Left ventricle myocardium inferior (tissue), 1 donor: Measurements from ENCODE around the gene ADAMTS8. TPM values are rescaled to one million over a fixed set of nuclear protein-coding genes. Genes with fewer than 3 reads are reported as not detected.

Experiments used
- DNase-seq: peaks from one replicate; pipeline ENCODE4 v3.0.0-alpha.2; 2020
- H3K27ac ChIP-seq: fragments of 200-600 bp; replicated peaks from 2 replicates; pipeline ENCODE4 v1.8.0; 2021
- H3K27me3 ChIP-seq: fragments of 200-600 bp; 2 replicates; pipeline ENCODE4 v1.8.0; 2021; ENCODE audit warnings: low read depth
- H3K36me3 ChIP-seq: fragments of 200-600 bp; 2 replicates; pipeline ENCODE4 v1.8.0; 2021
- H3K4me1 ChIP-seq: fragments of 200-600 bp; 2 replicates; pipeline ENCODE4 v1.8.0; 2021
- H3K4me3 ChIP-seq: fragments of 200-600 bp; 2 replicates; pipeline ENCODE4 v1.8.0; 2021; ENCODE audit warnings: mild to moderate bottlenecking, moderate library complexity
- H3K9me3 ChIP-seq: fragments of 200-600 bp; replicated peaks from 2 replicates; pipeline ENCODE4 v1.8.0; 2021
- intact Hi-C: fragments of 100-400 bp; cut with micrococcal nuclease; formaldehyde crosslinking; loops from one replicate; pipeline ENCODE4 v1.11.0; 2022
- total RNA-seq: library from RNA; stranded (reverse); fragmentation: NEBNext Ultra II Directional; extraction: Animal tissue kit (Norgen Biotek cat#: 25700); gene quantifications from one replicate; pipeline ENCODE4 v1.2.1, GENCODE V29; 2021
- TF ChIP-seq, protein P1 (sequence below): fragments of 200-600 bp; IDR thresholded peaks from 2 replicates; pipeline ENCODE4 v1.8.0; 2021; ENCODE audit warnings: antibody characterized with exemption, mild to moderate bottlenecking, borderline replicate concordance
- donor health status: DM: no; HTN: yes; CAD: no; lungs with severe emphysema.

Gene ADAMTS8
- total RNA-seq, 1 donor from 2014 or later: 0.85 TPM

DNA sequence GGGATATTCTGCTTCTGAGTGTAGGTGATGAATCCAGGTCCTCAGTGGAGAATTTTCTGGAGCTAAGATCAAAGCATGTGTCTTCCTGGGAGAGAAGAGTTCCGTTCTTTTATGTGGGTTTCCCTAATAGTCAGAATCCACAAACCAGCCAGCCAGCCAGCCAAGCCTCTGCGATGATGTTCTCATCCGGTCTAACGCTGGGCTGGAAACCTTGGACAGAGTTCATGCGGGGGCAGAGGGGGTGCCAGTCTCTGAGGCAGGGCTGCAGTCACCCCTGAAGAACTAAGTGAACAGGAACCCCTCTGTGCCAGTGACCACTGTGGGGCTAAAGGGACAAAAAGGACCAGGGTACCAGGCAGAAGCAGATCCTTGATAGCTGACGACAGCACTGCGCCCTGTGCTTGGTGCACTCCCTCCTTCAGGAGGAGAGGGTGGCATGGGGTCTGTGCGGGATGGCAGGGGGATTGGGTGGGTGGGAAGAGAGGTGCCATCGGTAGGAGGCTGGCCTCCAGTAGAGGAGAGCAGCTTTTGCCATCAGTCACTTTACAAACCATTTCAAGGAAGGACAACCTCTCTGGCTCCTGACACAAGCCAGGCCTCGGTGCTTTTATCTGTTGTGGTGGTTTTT, 47.1 kb upstream of the ADAMTS8 start:
- H3K27ac ChIP-seq: peak overlapping the region; percentile 88
- DNase-seq: no peak
- TF ChIP-seq, protein P1, sequence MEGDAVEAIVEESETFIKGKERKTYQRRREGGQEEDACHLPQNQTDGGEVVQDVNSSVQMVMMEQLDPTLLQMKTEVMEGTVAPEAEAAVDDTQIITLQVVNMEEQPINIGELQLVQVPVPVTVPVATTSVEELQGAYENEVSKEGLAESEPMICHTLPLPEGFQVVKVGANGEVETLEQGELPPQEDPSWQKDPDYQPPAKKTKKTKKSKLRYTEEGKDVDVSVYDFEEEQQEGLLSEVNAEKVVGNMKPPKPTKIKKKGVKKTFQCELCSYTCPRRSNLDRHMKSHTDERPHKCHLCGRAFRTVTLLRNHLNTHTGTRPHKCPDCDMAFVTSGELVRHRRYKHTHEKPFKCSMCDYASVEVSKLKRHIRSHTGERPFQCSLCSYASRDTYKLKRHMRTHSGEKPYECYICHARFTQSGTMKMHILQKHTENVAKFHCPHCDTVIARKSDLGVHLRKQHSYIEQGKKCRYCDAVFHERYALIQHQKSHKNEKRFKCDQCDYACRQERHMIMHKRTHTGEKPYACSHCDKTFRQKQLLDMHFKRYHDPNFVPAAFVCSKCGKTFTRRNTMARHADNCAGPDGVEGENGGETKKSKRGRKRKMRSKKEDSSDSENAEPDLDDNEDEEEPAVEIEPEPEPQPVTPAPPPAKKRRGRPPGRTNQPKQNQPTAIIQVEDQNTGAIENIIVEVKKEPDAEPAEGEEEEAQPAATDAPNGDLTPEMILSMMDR: no peak
- intact Hi-C loops: no loop called here
- peaks cover 61% of the 10 kb centered on the region for H3K4me1 ChIP-seq
- no peak overlapping the region for H3K4me3 ChIP-seq
- no peaks in the 10 kb centered on the region for H3K27me3 ChIP-seq
- H3K9me3 ChIP-seq: no peaks in the 10 kb centered on the region
- peaks cover 48% of the 10 kb centered on the region for H3K36me3 ChIP-seq

DNA sequence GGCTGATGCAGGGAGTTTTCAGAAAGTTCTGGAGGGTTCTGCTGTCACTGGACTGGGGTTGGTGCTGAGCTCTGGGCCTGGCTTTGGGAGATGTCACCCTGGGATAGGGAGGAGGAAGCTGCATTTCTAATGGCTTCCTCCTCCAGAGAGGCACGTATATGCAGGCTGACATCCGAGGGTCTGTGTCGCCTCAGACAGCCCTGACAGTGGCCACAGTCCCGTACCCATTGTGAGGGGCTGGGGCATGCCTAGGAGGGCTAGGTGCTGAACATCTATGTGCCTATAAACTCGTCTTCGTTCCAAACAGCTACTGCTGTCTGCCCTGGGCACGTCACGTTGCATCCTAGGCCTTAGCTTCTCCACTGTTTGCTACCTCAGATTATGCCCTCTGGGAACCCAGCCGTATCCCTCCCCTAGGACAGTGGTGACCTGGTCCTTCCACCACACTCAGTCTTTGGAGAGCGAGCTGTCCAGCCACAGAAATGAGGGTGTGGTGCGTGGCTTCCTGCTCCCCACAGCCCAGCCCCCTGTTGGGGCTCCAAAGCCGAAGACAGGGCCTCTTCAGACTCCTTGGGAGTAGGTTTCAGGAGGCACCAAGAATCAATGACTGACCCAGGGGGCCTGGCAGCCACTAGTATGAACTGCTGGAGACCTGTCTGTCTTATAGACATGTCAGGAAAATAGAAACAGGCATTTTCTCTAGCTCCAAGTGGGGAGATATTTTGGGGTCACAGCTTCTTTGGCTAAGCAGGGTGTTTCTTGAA, 46.4 kb upstream of the ADAMTS8 start:
- no peak overlapping the region for H3K4me3 ChIP-seq
- TF ChIP-seq, protein P1: no peak
- DNase-seq: no peak
- intact Hi-C loops: no loop called here
- no peaks in the 10 kb centered on the region for H3K9me3 ChIP-seq
- peak overlapping the region; percentile 88 for H3K27ac ChIP-seq
- no peaks in the 10 kb centered on the region for H3K27me3 ChIP-seq
- peaks cover 54% of the 10 kb centered on the region for H3K36me3 ChIP-seq
- H3K4me1 ChIP-seq: peaks cover 54% of the 10 kb centered on the region

DNA sequence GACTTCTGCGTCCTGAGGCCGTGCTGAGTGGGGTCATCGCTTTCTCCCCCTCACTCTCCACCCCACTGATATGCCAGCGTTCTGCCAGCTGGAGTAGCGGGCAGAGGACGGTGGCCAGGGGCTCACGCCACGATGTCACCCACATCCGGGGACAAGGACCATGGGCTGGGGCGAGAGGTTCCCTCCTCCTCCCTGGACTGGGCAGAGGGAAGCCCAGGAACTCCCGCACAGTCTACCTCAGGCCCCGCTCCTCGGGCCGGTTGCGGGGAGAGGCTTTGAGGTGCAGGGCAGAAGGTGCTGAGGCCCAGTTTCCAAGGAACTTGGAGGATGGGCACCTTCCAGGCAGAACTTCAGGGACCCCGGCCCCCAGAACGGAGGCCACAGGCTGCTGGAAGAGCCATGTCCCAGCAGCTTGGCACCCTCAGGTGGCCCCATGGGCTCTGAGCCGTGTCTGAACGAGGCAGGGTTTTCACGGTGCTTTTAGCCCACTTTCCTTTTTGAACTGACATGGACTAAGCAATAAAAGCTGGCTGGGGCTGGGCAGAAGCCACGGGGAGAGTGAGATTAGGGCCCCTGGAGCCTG, 45.5 kb upstream of the ADAMTS8 start:
- Histone ChIP-seq H3K27me3 (no peaks in the 10 kb centered on the region), H3K27ac (peak overlapping the region; percentile 88), H3K4me1 (peaks cover 45% of the 10 kb centered on the region), H3K36me3 (peaks cover 63% of the 10 kb centered on the region), H3K9me3 (no peaks in the 10 kb centered on the region), H3K4me3 (no peak overlapping the region)
- TF ChIP-seq, protein P1: no peak
- DNase-seq: no peak
- intact Hi-C loops: no loop called here

DNA sequence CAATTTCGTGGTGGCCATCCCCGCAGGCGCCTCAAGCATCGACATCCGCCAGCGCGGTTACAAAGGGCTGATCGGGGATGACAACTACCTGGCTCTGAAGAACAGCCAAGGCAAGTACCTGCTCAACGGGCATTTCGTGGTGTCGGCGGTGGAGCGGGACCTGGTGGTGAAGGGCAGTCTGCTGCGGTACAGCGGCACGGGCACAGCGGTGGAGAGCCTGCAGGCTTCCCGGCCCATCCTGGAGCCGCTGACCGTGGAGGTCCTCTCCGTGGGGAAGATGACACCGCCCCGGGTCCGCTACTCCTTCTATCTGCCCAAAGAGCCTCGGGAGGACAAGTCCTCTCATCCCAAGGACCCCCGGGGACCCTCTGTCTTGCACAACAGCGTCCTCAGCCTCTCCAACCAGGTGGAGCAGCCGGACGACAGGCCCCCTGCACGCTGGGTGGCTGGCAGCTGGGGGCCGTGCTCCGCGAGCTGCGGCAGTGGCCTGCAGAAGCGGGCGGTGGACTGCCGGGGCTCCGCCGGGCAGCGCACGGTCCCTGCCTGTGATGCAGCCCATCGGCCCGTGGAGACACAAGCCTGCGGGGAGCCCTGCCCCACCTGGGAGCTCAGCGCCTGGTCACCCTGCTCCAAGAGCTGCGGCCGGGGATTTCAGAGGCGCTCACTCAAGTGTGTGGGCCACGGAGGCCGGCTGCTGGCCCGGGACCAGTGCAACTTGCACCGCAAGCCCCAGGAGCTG, 44.8 kb upstream of the ADAMTS8 start:
- Histone ChIP-seq H3K4me3 (no peak overlapping the region), H3K4me1 (peaks cover 38% of the 10 kb centered on the region), H3K27ac (peak overlapping the region; percentile 88), H3K27me3 (no peaks in the 10 kb centered on the region), H3K36me3 (peaks cover 66% of the 10 kb centered on the region), H3K9me3 (no peaks in the 10 kb centered on the region)
- no peak for DNase-seq
- TF ChIP-seq, protein P1: no peak
- intact Hi-C loops: no loop called here

DNA sequence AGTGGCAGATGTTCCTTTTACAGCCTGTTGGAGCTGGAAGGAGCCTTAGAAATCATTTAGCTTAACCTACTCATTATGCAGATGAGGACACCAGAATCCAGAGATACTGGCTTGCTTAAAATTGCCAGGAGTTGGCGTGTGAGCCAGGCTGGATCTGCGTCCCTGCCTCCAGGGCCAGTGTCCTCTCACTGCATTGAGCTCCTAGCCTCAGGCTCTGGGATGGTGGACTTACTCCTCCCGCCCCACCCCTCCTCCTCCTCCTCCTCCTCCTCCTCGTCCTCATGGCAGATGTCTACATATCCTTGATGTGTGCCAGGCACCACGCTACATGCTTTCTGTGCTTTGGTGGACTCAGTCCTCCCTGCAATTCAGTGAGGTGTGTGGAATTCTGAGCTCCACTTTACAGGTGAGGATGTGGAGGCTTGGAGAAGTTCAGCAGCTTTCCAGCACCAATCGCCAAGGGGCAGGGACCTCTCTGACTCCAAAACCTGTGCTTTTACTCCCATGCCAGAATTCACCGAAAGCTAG, 44.1 kb upstream of the ADAMTS8 start:
- H3K4me3 ChIP-seq: no peak overlapping the region
- DNase-seq: no peak
- H3K27ac ChIP-seq: no peak overlapping the region
- no peaks in the 10 kb centered on the region for H3K9me3 ChIP-seq
- peaks cover 73% of the 10 kb centered on the region for H3K36me3 ChIP-seq
- intact Hi-C loops: no loop called here
- no peaks in the 10 kb centered on the region for H3K27me3 ChIP-seq
- TF ChIP-seq, protein P1: no peak
- peaks cover 31% of the 10 kb centered on the region for H3K4me1 ChIP-seq
